Measurements from ENCODE around the gene MGST2. TPM values are rescaled to one million over a fixed set of nuclear protein-coding genes. Genes with fewer than 3 reads are reported as not detected.

Gene MGST2
- total RNA-seq, 1 donor from 2014 or later, result 17.6 TPM

GRCh38 chr4:139718358-139718757 lies 52.7 kb downstream of the MGST2 start:
- Mint-ChIP-seq H3K4me3 (ENCODE audit: unreplicated experiment) (no peak overlapping the region), H3K27me3 (ENCODE audit: low read depth, unreplicated experiment) (no peaks in the 10 kb centered on the region), H3K27ac (ENCODE audit: unreplicated experiment) (no peak overlapping the region), H3K4me1 (ENCODE audit: low read depth, unreplicated experiment) (peaks cover 27% of the 10 kb centered on the region), H3K9me3 (ENCODE audit: unreplicated experiment) (no peaks in the 10 kb centered on the region), H3K36me3 (ENCODE audit: low read depth, unreplicated experiment) (peaks cover 16% of the 10 kb centered on the region)
- FAIRE-seq (no peak), DNase-seq (ENCODE audit: low read depth) (no peak)
- Histone ChIP-seq H3K27ac (ENCODE audit: low read depth, low read length) (no peak overlapping the region), H3K9ac (ENCODE audit: low read length) (no peak overlapping the region), H3K36me3 (ENCODE audit: insufficient read depth, low read length) (no peaks in the 10 kb centered on the region), H3K9me3 (ENCODE audit: insufficient read depth, low read depth, low read length) (no peaks in the 10 kb centered on the region), H2AFZ (ENCODE audit: low read depth, low read length) (no peak overlapping the region), H3K4me1 (ENCODE audit: insufficient read depth, low read length) (peaks cover 9% of the 10 kb centered on the region), H3K79me2 (ENCODE audit: insufficient read depth, low read length) (no peaks in the 10 kb centered on the region), H4K20me1 (ENCODE audit: insufficient read depth, low read length) (no peaks in the 10 kb centered on the region), H3K4me2 (ENCODE audit: low read length) (no peak overlapping the region), H3K4me3 (ENCODE audit: insufficient read depth, low read depth, low read length) (no peak overlapping the region), H3K27me3 (ENCODE audit: insufficient read depth, low read length) (no peaks in the 10 kb centered on the region)
- no peak for TF ChIP-seq EZH2 (IDR thresholded peaks at IDR 0.05; ENCODE audit: insufficient read depth, low read length)
- no peak for TF ChIP-seq CTCF (IDR thresholded peaks at IDR 0.05; ENCODE audit: insufficient read depth, low read depth, low read length)

- Mint-ChIP-seq H3K36me3 (ENCODE audit: low read depth, unreplicated experiment) (peaks cover 16% of the 10 kb centered on the region), H3K27ac (ENCODE audit: unreplicated experiment) (no peak overlapping the region), H3K4me3 (ENCODE audit: unreplicated experiment) (no peak overlapping the region), H3K9me3 (ENCODE audit: unreplicated experiment) (no peaks in the 10 kb centered on the region), H3K4me1 (ENCODE audit: low read depth, unreplicated experiment) (peaks cover 27% of the 10 kb centered on the region), H3K27me3 (ENCODE audit: low read depth, unreplicated experiment) (no peaks in the 10 kb centered on the region)
- no peaks in the 10 kb centered on the region for H4K20me1 ChIP-seq (ENCODE audit: insufficient read depth, low read length)
- TF ChIP-seq CTCF (IDR thresholded peaks at IDR 0.05; ENCODE audit: insufficient read depth, low read depth, low read length), result no peak
- no peak for TF ChIP-seq EZH2 (IDR thresholded peaks at IDR 0.05; ENCODE audit: insufficient read depth, low read length)
- H3K4me2 ChIP-seq (ENCODE audit: low read length), result no peak overlapping the region
- no peaks in the 10 kb centered on the region for H3K79me2 ChIP-seq (ENCODE audit: insufficient read depth, low read length)
- H3K36me3 ChIP-seq (ENCODE audit: insufficient read depth, low read length), result no peaks in the 10 kb centered on the region
- peaks cover 9% of the 10 kb centered on the region for H3K4me1 ChIP-seq (ENCODE audit: insufficient read depth, low read length)
- no peak for FAIRE-seq
- H3K9me3 ChIP-seq (ENCODE audit: insufficient read depth, low read depth, low read length), result no peaks in the 10 kb centered on the region
- no peak overlapping the region for H3K9ac ChIP-seq (ENCODE audit: low read length)
- H3K27me3 ChIP-seq (ENCODE audit: insufficient read depth, low read length), result no peaks in the 10 kb centered on the region
- no peak overlapping the region for H3K27ac ChIP-seq (ENCODE audit: low read depth, low read length)
- no peak for DNase-seq (ENCODE audit: low read depth)
- no peak overlapping the region for H2AFZ ChIP-seq (ENCODE audit: low read depth, low read length)
- no peak overlapping the region for H3K4me3 ChIP-seq (ENCODE audit: insufficient read depth, low read depth, low read length)
These were observed 53.2 kb downstream of the MGST2 start for GRCh38 chr4:139718833-139719232.

GRCh38 chr4:139719381-139720101 lies 53.9 kb downstream of the MGST2 start:
- no peak overlapping the region for H2AFZ ChIP-seq (ENCODE audit: low read depth, low read length)
- no peaks in the 10 kb centered on the region for H4K20me1 ChIP-seq (ENCODE audit: insufficient read depth, low read length)
- Mint-ChIP-seq H3K27ac (ENCODE audit: unreplicated experiment) (no peak overlapping the region), H3K27me3 (ENCODE audit: low read depth, unreplicated experiment) (no peaks in the 10 kb centered on the region), H3K4me1 (ENCODE audit: low read depth, unreplicated experiment) (peaks cover 21% of the 10 kb centered on the region), H3K4me3 (ENCODE audit: unreplicated experiment) (no peak overlapping the region), H3K9me3 (ENCODE audit: unreplicated experiment) (no peaks in the 10 kb centered on the region), H3K36me3 (ENCODE audit: low read depth, unreplicated experiment) (peaks cover 16% of the 10 kb centered on the region)
- H3K9ac ChIP-seq (ENCODE audit: low read length), result no peak overlapping the region
- no peak overlapping the region for H3K4me3 ChIP-seq (ENCODE audit: insufficient read depth, low read depth, low read length)
- TF ChIP-seq CTCF (IDR thresholded peaks at IDR 0.05; ENCODE audit: insufficient read depth, low read depth, low read length) (no peak), EZH2 (IDR thresholded peaks at IDR 0.05; ENCODE audit: insufficient read depth, low read length) (no peak)
- no peaks in the 10 kb centered on the region for H3K27me3 ChIP-seq (ENCODE audit: insufficient read depth, low read length)
- H3K79me2 ChIP-seq (ENCODE audit: insufficient read depth, low read length), result no peaks in the 10 kb centered on the region
- H3K36me3 ChIP-seq (ENCODE audit: insufficient read depth, low read length), result no peaks in the 10 kb centered on the region
- DNase-seq (ENCODE audit: low read depth), result no peak
- H3K4me2 ChIP-seq (ENCODE audit: low read length), result no peak overlapping the region
- H3K27ac ChIP-seq (ENCODE audit: low read depth, low read length), result no peak overlapping the region
- peaks cover 9% of the 10 kb centered on the region for H3K4me1 ChIP-seq (ENCODE audit: insufficient read depth, low read length)
- H3K9me3 ChIP-seq (ENCODE audit: insufficient read depth, low read depth, low read length), result no peaks in the 10 kb centered on the region
- FAIRE-seq, result no peak
